CD14-positive monocyte (primary cell): ENCODE results near the gene SLC50A1. TPM values are rescaled to one million over a fixed set of nuclear protein-coding genes. Genes with fewer than 3 reads are reported as not detected.

Experiments used
- DNase-seq, 3 donors: peaks; one replicate each; pipeline ENCODE4 v3.0.0-alpha.2; 2011 to 2022
- H2AFZ ChIP-seq: 2 replicates; pipeline ENCODE4 v1.6.0; 2012; ENCODE audit warnings: mild to moderate bottlenecking, low read depth, low read length, inconsistent platforms; ENCODE audit not compliant: insufficient read depth, poor library complexity, severe bottlenecking
- H3K27ac ChIP-seq, 2 donors: 1 replicate in 1 of 2; 2 replicates in 1 of 2; pipeline ENCODE4 v1.5.1; 2012 to 2013; ENCODE audit warnings: low read length in 2 of 2, control low read depth in 1 of 2, inconsistent platforms in 1 of 2, low read depth in 1 of 2, mild to moderate bottlenecking in 1 of 2
- H3K27me3 ChIP-seq, 2 donors: one replicate each; pipeline versions ENCODE4 v1.6.0 to v1.6.1; 2011 to 2013; ENCODE audit warnings: low read length in 2 of 2; ENCODE audit not compliant: control insufficient read depth in 2 of 2, insufficient read depth in 2 of 2
- H3K36me3 ChIP-seq, 2 donors: replicated peaks in 1 of 2; 1 replicate in 1 of 2; 2 replicates in 1 of 2; pipeline versions ENCODE4 v1.5.1 to v1.6.1; 2012 to 2013; ENCODE audit warnings: low read length in 2 of 2, control low read depth in 1 of 2, inconsistent platforms in 1 of 2, mild to moderate bottlenecking in 1 of 2; ENCODE audit not compliant: insufficient read depth in 2 of 2, control insufficient read depth in 1 of 2
- H3K4me1 ChIP-seq, 2 donors: 1 replicate in 1 of 2; 2 replicates in 1 of 2; pipeline versions ENCODE4 v1.5.1 to v1.6.1; 2012 to 2013; ENCODE audit warnings: low read length in 2 of 2, control low read depth in 1 of 2, inconsistent platforms in 1 of 2, mild to moderate bottlenecking in 1 of 2, moderate library complexity in 1 of 2; ENCODE audit not compliant: insufficient read depth in 2 of 2, control insufficient read depth in 1 of 2
- H3K4me2 ChIP-seq: replicated peaks from 2 replicates; pipeline ENCODE3; 2012; ENCODE audit warnings: low read length, moderate library complexity, mild to moderate bottlenecking; ENCODE audit not compliant: poor library complexity, severe bottlenecking; ENCODE audit errors: extremely low read depth
- H3K4me3 ChIP-seq, 3 experiments: fragments of 200-600 bp in 1 of 3; sonication (generic) in 1 of 3; replicated peaks in 1 of 3; 1 replicate in 2 of 3; 2 replicates in 1 of 3; pipeline ENCODE4 v1.5.1; 2011 to 2013; ENCODE audit warnings: low read length in 3 of 3, mild to moderate bottlenecking in 3 of 3, control low read depth in 2 of 3, low read depth in 2 of 3, inconsistent platforms in 1 of 3, moderate library complexity in 1 of 3
- H3K79me2 ChIP-seq: 2 replicates; pipeline ENCODE4 v1.6.0; 2012; ENCODE audit warnings: mild to moderate bottlenecking, control low read depth, inconsistent platforms, low read length, moderate library complexity; ENCODE audit not compliant: insufficient read depth
- H3K9ac ChIP-seq: 2 replicates; pipeline ENCODE4 v1.6.0; 2017; ENCODE audit warnings: low read length, mild to moderate bottlenecking; ENCODE audit not compliant: insufficient read depth, poor library complexity, severe bottlenecking
- H3K9me3 ChIP-seq, 2 donors: replicated peaks in 1 of 2; 1 replicate in 1 of 2; 2 replicates in 1 of 2; pipeline versions ENCODE4 v1.5.1 to v1.6.1; 2012 to 2013; ENCODE audit warnings: low read length in 2 of 2, control low read depth in 1 of 2; ENCODE audit not compliant: control insufficient read depth in 1 of 2, insufficient read depth in 1 of 2
- H4K20me1 ChIP-seq: 2 replicates; pipeline ENCODE4 v1.6.0; 2012; ENCODE audit warnings: mild to moderate bottlenecking, low read length, control low read depth, moderate library complexity; ENCODE audit not compliant: insufficient read depth
- H3K27ac Mint-ChIP-seq, 7 donors: one replicate each; pipeline ENCODE4 v1.8.0; 2020; ENCODE audit warnings: mild to moderate bottlenecking in 7 of 7, mixed read lengths in 7 of 7, moderate library complexity in 6 of 7, inconsistent platforms in 2 of 7
- H3K27me3 Mint-ChIP-seq, 3 donors: one replicate each; pipeline ENCODE4 v1.8.0; 2021 to 2022; ENCODE audit warnings: low read depth in 3 of 3, mild to moderate bottlenecking in 3 of 3, mixed read lengths in 3 of 3, moderate library complexity in 3 of 3, inconsistent platforms in 1 of 3
- H3K36me3 Mint-ChIP-seq, 2 donors: one replicate each; pipeline ENCODE4 v1.8.0; 2020; ENCODE audit warnings: mixed read lengths in 2 of 2, inconsistent platforms in 1 of 2, mild to moderate bottlenecking in 1 of 2
- H3K4me1 Mint-ChIP-seq: one replicate; pipeline ENCODE4 v1.8.0; 2020; ENCODE audit warnings: mild to moderate bottlenecking, mixed read lengths
- H3K4me3 Mint-ChIP-seq, 2 donors: one replicate each; pipeline ENCODE4 v1.8.0; 2020; ENCODE audit warnings: mild to moderate bottlenecking in 2 of 2, mixed read lengths in 2 of 2, moderate library complexity in 1 of 2
- H3K9me3 Mint-ChIP-seq, 7 donors: one replicate each; pipeline ENCODE4 v1.8.0; 2020 to 2022; ENCODE audit warnings: mixed read lengths in 7 of 7, mild to moderate bottlenecking in 6 of 7, moderate library complexity in 6 of 7, inconsistent platforms in 2 of 7
- CTCF ChIP-seq: fragments of 200-600 bp; IDR thresholded peaks from one replicate; pipeline ENCODE4 v1.8.0; 2022; ENCODE audit warnings: antibody characterized with exemption, mild to moderate bottlenecking
- WGBS: methylation state at CpG from one replicate; pipeline ENCODE4 v1.1.5; 2013; ENCODE audit warnings: missing lambda C conversion rate; ENCODE audit not compliant: insufficient coverage; 5-methylcytosine and 5-hydroxymethylcytosine counted together
- intact Hi-C, 2 donors: fragments of 100-400 bp; cut with micrococcal nuclease; formaldehyde crosslinking; loops; one replicate each; pipeline versions ENCODE4 v1.15.0 to v1.15.1; 2023
- polyA plus RNA-seq, 3 donors: library from polyadenylated mRNA; depleted of rRNA in 1 of 3; unstranded in 2 of 3; stranded (reverse) in 1 of 3; fragments of 300-500 nt in 2 of 3; fragments of >200 nt in 1 of 3; fragmentation: Illumina TruSeq in 2 of 3; gene quantifications; 1 replicate in 2 of 3; 2 replicates in 1 of 3; pipeline ENCODE4 v1.2.3, GENCODE V29; 2012 to 2021

The SLC50A1 gene
- polyA plus RNA-seq, 3 donors: 40.0 to 50.8 (median 49.4) TPM

GRCh38 chr1:155128755-155129473, 6.7 kb upstream of the SLC50A1 start:
- no peak overlapping the region for H3K27ac ChIP-seq
- WGBS: 0% methylated on average over 1 of the region's 14 CpGs
- Mint-ChIP-seq H3K4me3 (peak overlapping the region; percentile 24 to 85), H3K27me3 (peaks cover 59 to 80% (median 73%) of the 10 kb centered on the region in 3 donors), H3K4me1 (peaks cover 34% of the 10 kb centered on the region), H3K27ac (peak overlapping the region in 1 of 7 donors; percentile 37), H3K36me3 (peaks cover 5 to 20% of the 10 kb centered on the region in 2 donors), H3K9me3 (peaks cover 0 to 22% (median 11%) of the 10 kb centered on the region in 7 donors)
- TF ChIP-seq CTCF: no peak
- no peaks in the 10 kb centered on the region for H3K79me2 ChIP-seq
- no peak overlapping the region for H3K9ac ChIP-seq
- intact Hi-C loops: loop anchor here (5.0 kb wide), 3 partner anchors 33 to 38 kb away; no protein-coding TSS in a partner anchor
- no peak overlapping the region for H2AFZ ChIP-seq
- peak in 2 of 3 donors; percentile 27 to 28 for DNase-seq
- H3K27me3 ChIP-seq: peaks cover 45 to 69% of the 10 kb centered on the region in 2 donors
- H3K4me2 ChIP-seq: no peak overlapping the region
- H3K4me3 ChIP-seq: no peak overlapping the region
- no peaks in the 10 kb centered on the region for H4K20me1 ChIP-seq
- peaks cover 0 to 17% of the 10 kb centered on the region in 2 donors for H3K9me3 ChIP-seq
- no peaks in the 10 kb centered on the region for H3K36me3 ChIP-seq
- peaks cover 25 to 33% of the 10 kb centered on the region in 2 donors for H3K4me1 ChIP-seq

GRCh38 chr1:155130272-155131006, 5.2 kb upstream of the SLC50A1 start:
- no peak overlapping the region for H3K4me2 ChIP-seq
- intact Hi-C loops: loop anchor here in 1 of 2 donors (5.0 kb wide), 1 partner anchor 43 kb away; no protein-coding TSS in a partner anchor
- H3K27ac ChIP-seq: no peak overlapping the region
- 24% methylated on average over 2 of the region's 6 CpGs for WGBS
- H2AFZ ChIP-seq: no peak overlapping the region
- H3K9ac ChIP-seq: no peak overlapping the region
- Mint-ChIP-seq H3K36me3 (peaks cover 5 to 20% of the 10 kb centered on the region in 2 donors), H3K4me3 (peak overlapping the region in 1 of 2 donors; percentile 50), H3K4me1 (peaks cover 43% of the 10 kb centered on the region), H3K27me3 (peaks cover 55 to 66% (median 60%) of the 10 kb centered on the region in 3 donors), H3K9me3 (peaks cover 0 to 22% (median 11%) of the 10 kb centered on the region in 7 donors), H3K27ac (peak overlapping the region in 1 of 7 donors; percentile 10)
- H3K79me2 ChIP-seq: no peaks in the 10 kb centered on the region
- no peaks in the 10 kb centered on the region for H3K36me3 ChIP-seq
- DNase-seq: no peak
- H4K20me1 ChIP-seq: no peaks in the 10 kb centered on the region
- peaks cover 45 to 59% of the 10 kb centered on the region in 2 donors for H3K27me3 ChIP-seq
- TF ChIP-seq CTCF: no peak
- H3K4me3 ChIP-seq: no peak overlapping the region
- peaks cover 33 to 45% of the 10 kb centered on the region in 2 donors for H3K4me1 ChIP-seq
- H3K9me3 ChIP-seq: peaks cover 0 to 17% of the 10 kb centered on the region in 2 donors
